Measurements from ENCODE around the gene KRTAP5-5. TPM values are rescaled to one million over a fixed set of nuclear protein-coding genes. Genes with fewer than 3 reads are reported as not detected.

Gene KRTAP5-5
- total and polyA plus RNA-seq, 2 experiments from 2014 or later: not detected

DNA sequence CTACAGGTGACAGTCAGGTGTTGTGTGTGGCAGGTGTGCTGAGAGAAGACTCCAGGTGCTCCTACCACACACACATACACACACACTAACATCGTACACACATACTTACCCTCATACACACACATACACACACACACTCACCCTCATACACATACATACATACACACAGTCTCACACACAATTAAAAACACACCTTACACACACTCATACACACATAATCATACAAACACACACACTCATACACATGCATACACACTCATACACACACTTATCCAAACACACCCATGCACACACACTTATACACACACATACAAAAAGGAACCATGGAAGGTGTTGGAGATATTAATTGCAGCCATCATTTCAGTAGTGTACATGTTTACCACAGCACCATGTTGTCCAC is 25.9 kb upstream of the KRTAP5-5 start (continued):
- TF ChIP-seq ZNF462 (CRISPR knock-in tag; IDR thresholded peaks at IDR 0.05): no peak
- TF ChIP-seq, protein P1, sequence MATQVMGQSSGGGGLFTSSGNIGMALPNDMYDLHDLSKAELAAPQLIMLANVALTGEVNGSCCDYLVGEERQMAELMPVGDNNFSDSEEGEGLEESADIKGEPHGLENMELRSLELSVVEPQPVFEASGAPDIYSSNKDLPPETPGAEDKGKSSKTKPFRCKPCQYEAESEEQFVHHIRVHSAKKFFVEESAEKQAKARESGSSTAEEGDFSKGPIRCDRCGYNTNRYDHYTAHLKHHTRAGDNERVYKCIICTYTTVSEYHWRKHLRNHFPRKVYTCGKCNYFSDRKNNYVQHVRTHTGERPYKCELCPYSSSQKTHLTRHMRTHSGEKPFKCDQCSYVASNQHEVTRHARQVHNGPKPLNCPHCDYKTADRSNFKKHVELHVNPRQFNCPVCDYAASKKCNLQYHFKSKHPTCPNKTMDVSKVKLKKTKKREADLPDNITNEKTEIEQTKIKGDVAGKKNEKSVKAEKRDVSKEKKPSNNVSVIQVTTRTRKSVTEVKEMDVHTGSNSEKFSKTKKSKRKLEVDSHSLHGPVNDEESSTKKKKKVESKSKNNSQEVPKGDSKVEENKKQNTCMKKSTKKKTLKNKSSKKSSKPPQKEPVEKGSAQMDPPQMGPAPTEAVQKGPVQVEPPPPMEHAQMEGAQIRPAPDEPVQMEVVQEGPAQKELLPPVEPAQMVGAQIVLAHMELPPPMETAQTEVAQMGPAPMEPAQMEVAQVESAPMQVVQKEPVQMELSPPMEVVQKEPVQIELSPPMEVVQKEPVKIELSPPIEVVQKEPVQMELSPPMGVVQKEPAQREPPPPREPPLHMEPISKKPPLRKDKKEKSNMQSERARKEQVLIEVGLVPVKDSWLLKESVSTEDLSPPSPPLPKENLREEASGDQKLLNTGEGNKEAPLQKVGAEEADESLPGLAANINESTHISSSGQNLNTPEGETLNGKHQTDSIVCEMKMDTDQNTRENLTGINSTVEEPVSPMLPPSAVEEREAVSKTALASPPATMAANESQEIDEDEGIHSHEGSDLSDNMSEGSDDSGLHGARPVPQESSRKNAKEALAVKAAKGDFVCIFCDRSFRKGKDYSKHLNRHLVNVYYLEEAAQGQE (IDR thresholded peaks at IDR 0.05; ENCODE audit: unreplicated experiment): no peak

DNA sequence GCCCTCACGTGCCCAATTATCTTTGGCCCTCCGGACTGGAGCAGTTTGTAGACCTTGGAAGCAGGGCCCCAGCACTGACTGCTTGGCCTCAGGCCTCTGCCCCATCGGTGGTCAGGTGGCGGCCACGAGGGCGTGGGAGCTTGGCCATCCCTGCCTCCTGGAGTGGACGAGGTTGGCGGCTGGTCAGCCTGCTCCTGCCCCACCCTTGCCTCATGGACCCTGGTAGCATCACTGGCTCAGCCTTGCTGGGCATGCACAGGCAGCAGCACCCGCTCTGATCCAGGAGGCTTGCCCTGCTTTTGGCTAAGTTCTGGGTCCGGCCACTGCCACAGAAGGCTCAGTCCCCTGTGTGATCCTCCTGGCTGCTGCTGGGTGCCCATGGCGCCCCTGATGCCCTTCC is 25.4 kb upstream of the KRTAP5-5 start:
- H3K4me3 ChIP-seq: no peak overlapping the region
- H3K27me3 Mint-ChIP-seq (ENCODE audit: insufficient read depth, low read depth, poor library complexity): peaks cover 9% of the 10 kb centered on the region
- H3K9me2 ChIP-seq (ENCODE audit: insufficient read depth): no peaks in the 10 kb centered on the region
- peaks cover 5% of the 10 kb centered on the region; the same call in 1 of the 3 replicates for H3K36me3 Mint-ChIP-seq (ENCODE audit: low read depth)
- H2AFZ ChIP-seq: no peak overlapping the region
- H3K4me1 Mint-ChIP-seq: peaks cover 15% of the 10 kb centered on the region
- no peaks in the 10 kb centered on the region for H3K79me2 ChIP-seq (replicated peaks; ENCODE audit: insufficient read depth)
- H3K4me2 ChIP-seq: no peak overlapping the region
- ATAC-seq (no peak), DNase-seq (ENCODE audit: low spot score) (no peak)
- H3K27ac Mint-ChIP-seq: no peak overlapping the region
- no peak overlapping the region for H3K27ac ChIP-seq (ENCODE audit: low read depth)
- no peak overlapping the region for H3K4me3 Mint-ChIP-seq
- H4K20me1 ChIP-seq (replicated peaks; ENCODE audit: insufficient read depth): no peaks in the 10 kb centered on the region
- H3K36me3 ChIP-seq (ENCODE audit: insufficient read depth): no peaks in the 10 kb centered on the region
- no peaks in the 10 kb centered on the region for H3K27me3 ChIP-seq (ENCODE audit: insufficient read depth)
- H3K9me3 Mint-ChIP-seq: peaks cover 20% of the 10 kb centered on the region
- no peaks in the 10 kb centered on the region for H3F3A ChIP-seq (replicated peaks; ENCODE audit: low read depth)
- H3K4me1 ChIP-seq (ENCODE audit: insufficient read depth): no peaks in the 10 kb centered on the region
- TF ChIP-seq NANOG (IDR thresholded peaks at IDR 0.05; ENCODE audit: borderline replicate concordance): no peak
- TF ChIP-seq EZH2 (IDR thresholded peaks at IDR 0.05; ENCODE audit: low read depth, unreplicated experiment): no peak
- TF ChIP-seq ZNF462 (CRISPR knock-in tag; IDR thresholded peaks at IDR 0.05): no peak
- TF ChIP-seq JUNB (IDR thresholded peaks at IDR 0.05; ENCODE audit: unreplicated experiment): no peak
- no peak for TF ChIP-seq POLR2AphosphoS5 (IDR thresholded peaks at IDR 0.05; ENCODE audit: low read depth)
